Mucosa of gallbladder (tissue), 1 donor: Measurements from ENCODE around the gene METTL6. TPM values are rescaled to one million over a fixed set of nuclear protein-coding genes. Genes with fewer than 3 reads are reported as not detected.
A peak's percentile ranks its signal among the peaks of the same experiment; 100 is the strongest.
"Not testable (repeated sequence)": the region's sequence is repeated elsewhere in the genome, so short reads cannot be mapped to it uniquely, and the experiment has no call there.

Experiments
- DNase-seq: peaks from one replicate; pipeline ENCODE4 v3.0.0-alpha.2; 2020; ENCODE audit warnings: low spot score
- total RNA-seq: library from RNA; stranded (reverse); gene quantifications from one replicate; pipeline ENCODE4 v1.2.1, GENCODE V29; 2021
- donor health status: DM: no; HTN: no; CAD: no.

The METTL6 gene
- total RNA-seq, 1 donor from 2014 or later, result 13.1 TPM

GRCh38 chr3:15404767-15405166 is 22.6 kb downstream of the METTL6 start:
- DNase-seq, result no peak

- no peak for DNase-seq
Observed at GRCh38 chr3:15403965-15404364, 23.4 kb downstream of the METTL6 start.

GRCh38 chr3:15403495-15403894 is 23.8 kb downstream of the METTL6 start:
- DNase-seq, result no peak

GRCh38 chr3:15401936-15402335 is 25.4 kb downstream of the METTL6 start:
- no peak for DNase-seq

- no peak for DNase-seq
Observed at GRCh38 chr3:15399970-15400369, 27.4 kb downstream of the METTL6 start.

GRCh38 chr3:15398731-15399133 is 28.6 kb downstream of the METTL6 start:
- not testable (repeated sequence) for DNase-seq

GRCh38 chr3:15393252-15393651 is 34.1 kb downstream of the METTL6 start:
- not testable (repeated sequence) for DNase-seq

- DNase-seq, result no peak
Observed at GRCh38 chr3:15391007-15391406, 36.3 kb downstream of the METTL6 start.

GRCh38 chr3:15390460-15390859 is 36.9 kb downstream of the METTL6 start:
- no peak for DNase-seq

GRCh38 chr3:15388335-15388734 is 39.0 kb downstream of the METTL6 start:
- not testable (repeated sequence) for DNase-seq

- no peak for DNase-seq
Observed at GRCh38 chr3:15387735-15388134, 39.6 kb downstream of the METTL6 start.

- peak; percentile 63 for DNase-seq
Observed at GRCh38 chr3:15387171-15387581, 40.2 kb downstream of the METTL6 start.

GRCh38 chr3:15386654-15386955 is 40.7 kb downstream of the METTL6 start:
- DNase-seq, result not testable (repeated sequence)

- DNase-seq, result peak; percentile 45
Observed at GRCh38 chr3:15385901-15386653, 41.3 kb downstream of the METTL6 start.

- not testable (repeated sequence) for DNase-seq
Observed at GRCh38 chr3:15385238-15385695, 42.1 kb downstream of the METTL6 start.

GRCh38 chr3:15384510-15385237 is 42.7 kb downstream of the METTL6 start:
- no peak for DNase-seq

- DNase-seq, result no peak
Observed at GRCh38 chr3:15382405-15382923, 44.9 kb downstream of the METTL6 start.

- no peak for DNase-seq
Observed at GRCh38 chr3:15380980-15381890, 46.1 kb downstream of the METTL6 start.

- DNase-seq, result peak; percentile 97
Observed at GRCh38 chr3:15377961-15378791, 49.2 kb downstream of the METTL6 start.

GRCh38 chr3:15375461-15376000 is 51.8 kb downstream of the METTL6 start:
- no peak for DNase-seq

GRCh38 chr3:15372918-15373317 is 54.4 kb downstream of the METTL6 start:
- DNase-seq, result no peak
